IMR-90 (cell line): Measurements from ENCODE around the gene PTPRQ. TPM values are rescaled to one million over a fixed set of nuclear protein-coding genes. Genes with fewer than 3 reads are reported as not detected.

Experiments used
- ATAC-seq: fragments of 200-7000 bp; cut with Tn5 transposase; 2 replicates; pipeline ENCODE4 v1.9.1; 2020; ENCODE audit warnings: low read depth, mild to moderate bottlenecking, moderate library complexity
- BruUV-seq: library from RNA; stranded (reverse); fragments of 400-500 nt; replicated peaks from 2 replicates; lab custom pipeline; 2021; lab: Mats Ljungman, UMichigan
- CTCF ChIA-PET: fragments of 300-600 bp; formaldehyde crosslinking; extraction: SDS; loops from one replicate; lab custom pipeline; 2021; ENCODE audit warnings: antibody characterized with exemption; lab: Yijun Ruan, JAX
- POLR2A ChIA-PET: fragments of 300-600 bp; sonication (Branson Sonifier 250); formaldehyde crosslinking; loops from one replicate; lab custom pipeline; 2022; ENCODE audit warnings: antibody characterized with exemption; ENCODE audit not compliant: unreplicated experiment; lab: Charles Lee
- DNase-seq: peaks from one replicate; pipeline ENCODE4 v3.0.0; 2013
- H2AFZ ChIP-seq: replicated peaks from 2 replicates; pipeline ENCODE3; 2013; ENCODE audit warnings: low read length, mild to moderate bottlenecking; ENCODE audit not compliant: poor library complexity
- H2AK5ac ChIP-seq: 2 replicates; pipeline ENCODE4 v1.6.1; 2013; ENCODE audit warnings: low read depth, low read length, inconsistent platforms
- H2AK9ac ChIP-seq: replicated peaks from 2 replicates; pipeline ENCODE3; 2013; ENCODE audit warnings: mild to moderate bottlenecking, low read depth, low read length, moderate library complexity; ENCODE audit not compliant: poor library complexity
- H2BK120ac ChIP-seq: 2 replicates; pipeline ENCODE4 v1.6.1; 2013; ENCODE audit warnings: low read depth, low read length, inconsistent platforms
- H2BK15ac ChIP-seq: 3 replicates; pipeline ENCODE4 v1.6.1; 2013; ENCODE audit warnings: low read depth, low read length, inconsistent platforms
- H2BK20ac ChIP-seq: 2 replicates; pipeline ENCODE4 v1.6.1; 2013; ENCODE audit warnings: low read depth, mild to moderate bottlenecking, inconsistent platforms, low read length, moderate library complexity
- H2BK5ac ChIP-seq: 2 replicates; pipeline ENCODE4 v1.6.1; 2013; ENCODE audit warnings: mild to moderate bottlenecking, low read depth, low read length, inconsistent platforms; ENCODE audit not compliant: poor library complexity, severe bottlenecking
- H3K14ac ChIP-seq: replicated peaks from 2 replicates; pipeline ENCODE4 v1.6.1; 2013; ENCODE audit warnings: low read depth, low read length, inconsistent platforms
- H3K18ac ChIP-seq: 2 replicates; pipeline ENCODE4 v1.6.1; 2013; ENCODE audit warnings: low read depth, low read length, control low read depth
- H3K23ac ChIP-seq: 2 replicates; pipeline ENCODE4 v1.6.1; 2013; ENCODE audit warnings: low read depth, low read length, inconsistent platforms
- H3K27ac ChIP-seq: 2 replicates; pipeline ENCODE4 v1.5.1; 2013; ENCODE audit warnings: mild to moderate bottlenecking, control low read depth, low read length; ENCODE audit not compliant: insufficient read depth
- H3K27me3 ChIP-seq: 2 replicates; pipeline ENCODE4 v1.6.1; 2013; ENCODE audit warnings: low read length; ENCODE audit not compliant: control insufficient read depth, insufficient read depth
- H3K36me3 ChIP-seq: 2 replicates; pipeline ENCODE4 v1.6.1; 2013; ENCODE audit warnings: low read length, mixed read lengths; ENCODE audit not compliant: control insufficient read depth, insufficient read depth
- H3K4ac ChIP-seq: 2 replicates; pipeline ENCODE4 v1.6.1; 2013; ENCODE audit warnings: low read depth, low read length, inconsistent platforms
- H3K4me1 ChIP-seq: 2 replicates; pipeline ENCODE4 v1.6.1; 2013; ENCODE audit warnings: low read length, mixed read lengths; ENCODE audit not compliant: control insufficient read depth, insufficient read depth
- H3K4me2 ChIP-seq: 2 replicates; pipeline ENCODE4 v1.6.1; 2013; ENCODE audit warnings: low read depth, mild to moderate bottlenecking, control low read depth, low read length, moderate library complexity
- H3K4me3 ChIP-seq: 2 replicates; pipeline ENCODE4 v1.5.1; 2013; ENCODE audit warnings: low read depth, mild to moderate bottlenecking, control low read depth, low read length, moderate library complexity; ENCODE audit not compliant: insufficient read depth
- H3K56ac ChIP-seq: 2 replicates; pipeline ENCODE4 v1.6.1; 2013; ENCODE audit warnings: low read length, inconsistent platforms; ENCODE audit not compliant: insufficient read depth; ENCODE audit errors: extremely low read depth
- H3K79me1 ChIP-seq, 2 experiments: 2 replicates each; pipeline ENCODE4 v1.6.1; 2013; ENCODE audit warnings: low read length in 2 of 2, inconsistent platforms in 1 of 2, low read depth in 1 of 2
- H3K9ac ChIP-seq: 2 replicates; pipeline ENCODE4 v1.6.1; 2013; ENCODE audit warnings: low read depth, low read length, control low read depth
- H3K9me1 ChIP-seq: 2 replicates; pipeline ENCODE4 v1.6.1; 2013; ENCODE audit warnings: low read length, inconsistent platforms; ENCODE audit not compliant: insufficient read depth
- H3K9me3 ChIP-seq: 2 replicates; pipeline ENCODE4 v1.6.1; 2013; ENCODE audit warnings: low read length; ENCODE audit not compliant: control insufficient read depth, insufficient read depth
- H4K20me1 ChIP-seq: 2 replicates; pipeline ENCODE4 v1.6.1; 2013; ENCODE audit warnings: low read length, inconsistent platforms; ENCODE audit not compliant: insufficient read depth
- H4K5ac ChIP-seq: 2 replicates; pipeline ENCODE4 v1.6.1; 2013; ENCODE audit warnings: mild to moderate bottlenecking, low read depth, low read length, control low read depth
- H4K8ac ChIP-seq, 2 experiments: 2 replicates each; pipeline ENCODE4 v1.6.1; 2013; ENCODE audit warnings: low read depth in 2 of 2, low read length in 2 of 2, control low read depth in 1 of 2, inconsistent platforms in 1 of 2
- H4K91ac ChIP-seq: 2 replicates; pipeline ENCODE4 v1.6.1; 2013; ENCODE audit warnings: low read depth, low read length, inconsistent platforms; ENCODE audit not compliant: insufficient read depth
- CTCF ChIP-seq: conservative IDR thresholded peaks from 2 replicates; pipeline ENCODE4 v1.5.1; 2012; ENCODE audit warnings: mild to moderate bottlenecking, low read depth, low read length, improper control_type of control experiment
- MXI1 ChIP-seq: IDR thresholded peaks from 2 replicates; pipeline ENCODE4 v1.6.1; 2012; ENCODE audit warnings: low read depth, mild to moderate bottlenecking, low read length, moderate library complexity, borderline replicate concordance
- NFE2L2 ChIP-seq: fragments of 150-350 bp; IDR thresholded peaks from 2 replicates; pipeline ENCODE4 v1.6.1; 2016; ENCODE audit warnings: low read depth, mild to moderate bottlenecking, low read length
- POLR2A ChIP-seq: IDR thresholded peaks from 2 replicates; pipeline ENCODE4 v1.6.1; 2012; ENCODE audit warnings: mild to moderate bottlenecking, low read depth, low read length
- RAD21 ChIP-seq: IDR thresholded peaks from 2 replicates; pipeline ENCODE4 v1.6.1; 2012; ENCODE audit warnings: low read length, improper control_type of control experiment
- RCOR1 ChIP-seq: IDR thresholded peaks from 2 replicates; pipeline ENCODE4 v1.6.1; 2012; ENCODE audit warnings: mild to moderate bottlenecking, low read length, improper control_type of control experiment; ENCODE audit not compliant: insufficient replicate concordance
- SMC3 ChIP-seq: fragments of 150-350 bp; IDR thresholded peaks from 2 replicates; pipeline ENCODE4 v1.6.1; 2016; ENCODE audit warnings: low read depth, mild to moderate bottlenecking, antibody characterized with exemption, low read length, moderate library complexity
- dilution Hi-C: fragments of 300-500 bp; cut with HindIII; formaldehyde crosslinking; loops from one replicate; pipeline ENCODE4 v1.14.3; 2018; ENCODE audit warnings: low sequenced_read_pairs; ENCODE audit not compliant: unreplicated experiment
- in situ Hi-C: fragments of 300-500 bp; cut with MboI; formaldehyde crosslinking; loops from 3 replicates; pipeline ENCODE4 v1.14.3; 2019; ENCODE audit warnings: low sequenced_read_pairs, inconsistent platforms, mixed read lengths
- intact Hi-C: fragments of 100-400 bp; cut with micrococcal nuclease; formaldehyde crosslinking; loops from 2 replicates; pipeline ENCODE4 v1.10.0; 2022
- polyA plus RNA-seq, 3 experiments: library from polyadenylated mRNA; depleted of rRNA; stranded (reverse); fragments of >200 nt; gene quantifications; 2 replicates each; pipeline ENCODE4 v1.2.3, GENCODE V29; 2012; ENCODE audit warnings: low replicate concordance in 1 of 3
- total RNA-seq: library from RNA; depleted of rRNA; stranded (reverse); fragments of >200 nt; gene quantifications from 2 replicates; pipeline ENCODE4 v1.2.3, GENCODE V29; 2012
- TF ChIP-seq, protein P1 (sequence below): fragments of 150-350 bp; IDR thresholded peaks from 2 replicates; pipeline ENCODE4 v1.6.1; 2016; ENCODE audit warnings: low read depth, mild to moderate bottlenecking, low read length, moderate library complexity, borderline replicate concordance

Gene PTPRQ
- total and polyA plus RNA-seq, 2 of the 4 experiments (the other 2 are of a cell fraction): 0.96 to 1.4 TPM

- H2AFZ ChIP-seq: no peak overlapping the region
- H3K9me3 ChIP-seq: peaks cover 2% of the 10 kb centered on the region; the same call in 1 of the 2 replicates
- no peaks in the 10 kb centered on the region for H3K9me1 ChIP-seq
- no peaks in the 10 kb centered on the region for H4K20me1 ChIP-seq
- no peaks in the 10 kb centered on the region for H3K79me1 ChIP-seq
- H2BK120ac ChIP-seq: no peak overlapping the region
- H2AK5ac ChIP-seq: no peak overlapping the region
- intact Hi-C loops (no loop called here), in situ Hi-C loops (no loop called here), dilution Hi-C loops (no loop called here)
- ChIA-PET POLR2A (no interaction called here), CTCF (no interaction called here)
- H3K14ac ChIP-seq: no peak overlapping the region
- no TSS peak for BruUV-seq
- no peak overlapping the region for H4K91ac ChIP-seq
- no peak for DNase-seq
- ATAC-seq: peak; percentile 59
- no peak overlapping the region for H2BK15ac ChIP-seq
- no peak overlapping the region for H3K27ac ChIP-seq
- no peak overlapping the region for H3K9ac ChIP-seq
- no peak overlapping the region for H3K4ac ChIP-seq
- TF ChIP-seq CTCF (no peak), SMC3 (no peak), MXI1 (no peak), RCOR1 (no peak), RAD21 (no peak), NFE2L2 (no peak), POLR2A (no peak)
- TF ChIP-seq, protein P1, sequence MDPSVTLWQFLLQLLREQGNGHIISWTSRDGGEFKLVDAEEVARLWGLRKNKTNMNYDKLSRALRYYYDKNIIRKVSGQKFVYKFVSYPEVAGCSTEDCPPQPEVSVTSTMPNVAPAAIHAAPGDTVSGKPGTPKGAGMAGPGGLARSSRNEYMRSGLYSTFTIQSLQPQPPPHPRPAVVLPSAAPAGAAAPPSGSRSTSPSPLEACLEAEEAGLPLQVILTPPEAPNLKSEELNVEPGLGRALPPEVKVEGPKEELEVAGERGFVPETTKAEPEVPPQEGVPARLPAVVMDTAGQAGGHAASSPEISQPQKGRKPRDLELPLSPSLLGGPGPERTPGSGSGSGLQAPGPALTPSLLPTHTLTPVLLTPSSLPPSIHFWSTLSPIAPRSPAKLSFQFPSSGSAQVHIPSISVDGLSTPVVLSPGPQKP: no peak
- H3K4me1 ChIP-seq: no peaks in the 10 kb centered on the region; the same call in 1 of the 2 replicates
- H3K56ac ChIP-seq: no peak overlapping the region
- H3K23ac ChIP-seq: no peak overlapping the region
- H3K4me3 ChIP-seq: no peak overlapping the region
- H4K5ac ChIP-seq: no peak overlapping the region
- no peak overlapping the region for H3K4me2 ChIP-seq
- H3K18ac ChIP-seq: no peak overlapping the region
- H2AK9ac ChIP-seq: no peak overlapping the region
- H4K8ac ChIP-seq: no peak overlapping the region
- H3K27me3 ChIP-seq: no peaks in the 10 kb centered on the region
- no peaks in the 10 kb centered on the region for H3K36me3 ChIP-seq
- H2BK5ac ChIP-seq: no peak overlapping the region
- no peak overlapping the region for H2BK20ac ChIP-seq
Observed at GRCh38 chr12:80491166-80491565, 47.1 kb downstream of the PTPRQ start.
